WTC11 (cell line): ENCODE results near the gene DHTKD1. TPM values are rescaled to one million over a fixed set of nuclear protein-coding genes. Genes with fewer than 3 reads are reported as not detected.

Source experiments
- microRNA-seq: library from miRNA; unstranded; fragments of <30 nt; microRNA quantifications from one replicate; pipeline ENCODE4 v1.2.0, GENCODE V29; 2022; ENCODE audit warnings: borderline number of aligned reads
- total RNA-seq: library from RNA; stranded (reverse); gene quantifications from 3 replicates; pipeline ENCODE4 v1.2.3, GENCODE V29; 2021

The DHTKD1 gene
- total RNA-seq, 1 experiment from 2014 or later: 57.9 TPM

Small RNA genes lying within 50 kb of the gene (microRNA-seq; reads per million reads assigned to microRNA genes)
- gene MIR548AK: not detected

Other genes with a start within 250 kb of the DHTKD1 start
- gene PROSER2, start 245.6 kb upstream of the DHTKD1 start, total RNA-seq: 7.3 to 8.7 TPM (median 8.5 TPM) in 3 replicates
- 24.3 to 26.0 TPM (median 25.6 TPM) in 3 replicates for gene UPF2, start 26.1 kb upstream of the DHTKD1 start, total RNA-seq
- gene SEC61A2, start 60.7 kb downstream of the DHTKD1 start, total RNA-seq: 14.5 to 19.0 TPM (median 16.3 TPM) in 3 replicates
- 107 to 119 TPM (median 109 TPM) in 3 replicates for gene NUDT5, start 126.9 kb downstream of the DHTKD1 start, total RNA-seq
- 137 to 153 TPM (median 143 TPM) in 3 replicates for gene CDC123, start 127.2 kb downstream of the DHTKD1 start, total RNA-seq